Prostate gland (tissue), 2 donors: ENCODE results near the gene FNDC3B. TPM values are rescaled to one million over a fixed set of nuclear protein-coding genes. Genes with fewer than 3 reads are reported as not detected.

ENCODE experiments used
- DNase-seq: peaks from one replicate; pipeline ENCODE4 v3.0.0-alpha.2; 2019; ENCODE audit warnings: low spot score
- H3K27ac ChIP-seq, 2 donors: fragments of 200-600 bp; sonication (generic); 2 replicates each; pipeline ENCODE4 v1.5.1; 2017 to 2019
- H3K27me3 ChIP-seq: fragments of 200-600 bp; sonication (generic); replicated peaks from 2 replicates; pipeline ENCODE4 v1.5.1; 2019; ENCODE audit not compliant: insufficient read depth
- H3K36me3 ChIP-seq, 2 donors: fragments of 200-600 bp; sonication (generic); 1 replicate in 1 of 2; 2 replicates in 1 of 2; pipeline versions ENCODE4 v1.5.1 to v1.8.1; 2017 to 2019
- H3K4me1 ChIP-seq: fragments of 200-600 bp; sonication (generic); replicated peaks from 2 replicates; pipeline ENCODE4 v1.5.1; 2019
- H3K4me3 ChIP-seq, 2 donors: fragments of 200-600 bp; sonication (generic); 2 replicates each; pipeline ENCODE4 v1.5.1; 2017 to 2019
- H3K9me3 ChIP-seq: fragments of 200-600 bp; sonication (generic); 2 replicates; pipeline ENCODE4 v1.5.1; 2017
- POLR2A ChIP-seq: fragments of 450-650 bp; IDR thresholded peaks from one replicate; pipeline ENCODE4 v1.6.1; 2016; ENCODE audit warnings: antibody characterized with exemption, mild to moderate bottlenecking
- POLR2AphosphoS5 ChIP-seq: sonication (generic); formaldehyde crosslinking; IDR thresholded peaks from one replicate; pipeline ENCODE4 v1.6.1; 2017; ENCODE audit warnings: antibody characterized with exemption
- WGBS: methylation state at CpG from one replicate; pipeline ENCODE4 v1.1.5; 2018; 5-methylcytosine and 5-hydroxymethylcytosine counted together
- intact Hi-C: fragments of 100-400 bp; cut with DNase I; formaldehyde crosslinking; loops from one replicate; pipeline ENCODE4 v1.14.2; 2022
- total RNA-seq, 2 donors: library from RNA; depleted of rRNA; stranded (reverse); fragments of >200 nt; gene quantifications; one replicate each; pipeline ENCODE4 v1.1.0, GENCODE V29; 2016
- TF ChIP-seq, protein P1 (sequence below), 4 experiments: fragments of 200-600 bp in 2 of 4; fragments of 450-650 bp in 2 of 4; sonication (generic) in 2 of 4; IDR thresholded peaks; 1 replicate in 3 of 4; 2 replicates in 1 of 4; pipeline ENCODE4 v1.5.1; 2016 to 2019; ENCODE audit warnings: antibody characterized with exemption in 4 of 4, mild to moderate bottlenecking in 2 of 4, moderate library complexity in 2 of 4

Gene FNDC3B
- total RNA-seq, 2 donors from 2014 or later = 35.9 to 62.4 TPM

DNA sequence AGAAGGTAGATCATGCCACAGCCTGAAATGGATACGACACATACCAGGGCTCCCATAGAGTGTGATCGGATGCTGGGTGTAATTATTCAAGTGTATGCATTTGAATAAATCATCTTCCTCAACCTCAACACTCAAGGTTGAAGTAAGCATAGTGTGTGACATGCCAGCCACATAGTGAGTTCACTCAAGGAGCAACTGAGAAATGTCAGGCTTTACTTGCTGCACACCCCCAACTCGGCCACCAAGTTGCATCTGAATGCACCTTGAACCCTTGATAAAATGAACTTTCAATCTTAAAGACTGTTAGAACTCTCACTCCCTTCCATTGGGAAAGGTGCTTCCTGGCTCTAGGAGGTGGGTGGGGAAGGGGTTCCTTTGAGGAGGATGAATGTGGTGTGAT, 287.6 kb downstream of the FNDC3B start:
- no peak for DNase-seq
- H3K4me1 ChIP-seq = no peaks in the 10 kb centered on the region
- 95% methylated on average over 3 of the region's 3 CpGs for WGBS
- H3K27me3 ChIP-seq = no peaks in the 10 kb centered on the region
- intact Hi-C loops = no loop called here
- H3K27ac ChIP-seq = no peak overlapping the region
- H3K36me3 ChIP-seq = no peaks in the 10 kb centered on the region
- no peaks in the 10 kb centered on the region for H3K9me3 ChIP-seq
- H3K4me3 ChIP-seq = no peak overlapping the region
- TF ChIP-seq, protein P1, sequence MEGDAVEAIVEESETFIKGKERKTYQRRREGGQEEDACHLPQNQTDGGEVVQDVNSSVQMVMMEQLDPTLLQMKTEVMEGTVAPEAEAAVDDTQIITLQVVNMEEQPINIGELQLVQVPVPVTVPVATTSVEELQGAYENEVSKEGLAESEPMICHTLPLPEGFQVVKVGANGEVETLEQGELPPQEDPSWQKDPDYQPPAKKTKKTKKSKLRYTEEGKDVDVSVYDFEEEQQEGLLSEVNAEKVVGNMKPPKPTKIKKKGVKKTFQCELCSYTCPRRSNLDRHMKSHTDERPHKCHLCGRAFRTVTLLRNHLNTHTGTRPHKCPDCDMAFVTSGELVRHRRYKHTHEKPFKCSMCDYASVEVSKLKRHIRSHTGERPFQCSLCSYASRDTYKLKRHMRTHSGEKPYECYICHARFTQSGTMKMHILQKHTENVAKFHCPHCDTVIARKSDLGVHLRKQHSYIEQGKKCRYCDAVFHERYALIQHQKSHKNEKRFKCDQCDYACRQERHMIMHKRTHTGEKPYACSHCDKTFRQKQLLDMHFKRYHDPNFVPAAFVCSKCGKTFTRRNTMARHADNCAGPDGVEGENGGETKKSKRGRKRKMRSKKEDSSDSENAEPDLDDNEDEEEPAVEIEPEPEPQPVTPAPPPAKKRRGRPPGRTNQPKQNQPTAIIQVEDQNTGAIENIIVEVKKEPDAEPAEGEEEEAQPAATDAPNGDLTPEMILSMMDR (IDR thresholded peaks at IDR 0.05) = no peak
- TF ChIP-seq POLR2A (no peak), POLR2AphosphoS5 (no peak)

DNA sequence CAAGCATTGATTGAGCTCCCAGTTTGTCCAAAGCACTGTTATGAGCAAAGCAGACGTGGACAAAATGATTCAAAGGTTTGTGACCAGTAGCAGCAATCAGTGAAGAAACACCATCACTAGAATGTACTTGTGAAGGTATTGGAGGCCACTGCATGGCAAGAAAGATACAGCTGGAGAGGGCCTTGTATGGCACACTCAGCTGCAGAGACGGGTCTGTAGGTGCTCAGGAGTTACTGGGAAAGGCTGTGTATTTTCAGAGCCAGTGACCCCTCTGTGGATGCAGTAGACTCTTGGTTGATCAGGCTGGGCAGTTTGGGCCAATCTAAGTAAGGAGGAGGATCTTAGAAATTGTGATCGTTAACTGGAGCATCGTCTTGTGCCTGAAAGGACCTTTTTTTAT, 288.9 kb downstream of the FNDC3B start:
- Histone ChIP-seq H3K36me3 (no peaks in the 10 kb centered on the region), H3K27ac (no peak overlapping the region), H3K9me3 (no peaks in the 10 kb centered on the region), H3K27me3 (no peaks in the 10 kb centered on the region), H3K4me3 (no peak overlapping the region), H3K4me1 (no peaks in the 10 kb centered on the region)
- 87% methylated on average over 4 of the region's 4 CpGs for WGBS
- intact Hi-C loops = no loop called here
- no peak for DNase-seq
- TF ChIP-seq, protein P1 (IDR thresholded peaks at IDR 0.05) = no peak

- Histone ChIP-seq H3K27ac (no peak overlapping the region), H3K4me3 (no peak overlapping the region), H3K9me3 (no peaks in the 10 kb centered on the region), H3K4me1 (no peaks in the 10 kb centered on the region), H3K36me3 (no peaks in the 10 kb centered on the region), H3K27me3 (no peaks in the 10 kb centered on the region)
- TF ChIP-seq POLR2A = no peak
- TF ChIP-seq POLR2AphosphoS5 = no peak
- TF ChIP-seq, protein P1 (IDR thresholded peaks at IDR 0.05) = no peak
- WGBS = 76% methylated on average over 2 of the region's 2 CpGs
- no peak for DNase-seq
- intact Hi-C loops = no loop called here
Observed at GRCh38 chr3:172329070-172329469, 289.7 kb downstream of the FNDC3B start.

GRCh38 chr3:172330413-172330812, 291.0 kb downstream of the FNDC3B start:
- Histone ChIP-seq H3K9me3 (no peaks in the 10 kb centered on the region), H3K4me1 (no peaks in the 10 kb centered on the region), H3K36me3 (no peaks in the 10 kb centered on the region), H3K27me3 (no peaks in the 10 kb centered on the region), H3K4me3 (no peak overlapping the region), H3K27ac (no peak overlapping the region)
- TF ChIP-seq POLR2AphosphoS5 (no peak), POLR2A (no peak)
- TF ChIP-seq, protein P1 (IDR thresholded peaks at IDR 0.05) = no peak
- intact Hi-C loops = loop anchor here (5.0 kb wide), 1 partner anchor 293 kb away; the partner anchor contains the start of gene FNDC3B
- 83% methylated on average over 4 of the region's 4 CpGs for WGBS
- DNase-seq = no peak

GRCh38 chr3:172332256-172333041, 293.1 kb downstream of the FNDC3B start:
- no peak overlapping the region for H3K4me3 ChIP-seq
- no peak for TF ChIP-seq POLR2A
- TF ChIP-seq, protein P1 (IDR thresholded peaks at IDR 0.05) = peak; percentile 68 to 86 (median 77)
- peak; percentile 37 for TF ChIP-seq POLR2AphosphoS5
- H3K36me3 ChIP-seq = no peaks in the 10 kb centered on the region
- no peak overlapping the region for H3K27ac ChIP-seq
- DNase-seq = peak; percentile 67
- no peaks in the 10 kb centered on the region for H3K27me3 ChIP-seq
- WGBS = 46% methylated on average over 2 of the region's 2 CpGs
- H3K4me1 ChIP-seq = no peaks in the 10 kb centered on the region
- H3K9me3 ChIP-seq = no peaks in the 10 kb centered on the region
- intact Hi-C loops = loop anchor here (2.0 to 5.0 kb wide), 2 partner anchors 144 to 295 kb away; partner anchors contain the start of gene FNDC3B
